K562 (cell line): ENCODE measurements around the gene FBXO44. TPM values are rescaled to one million over a fixed set of nuclear protein-coding genes. Genes with fewer than 3 reads are reported as not detected.
A peak's percentile ranks its signal among the peaks of the same experiment; 100 is the strongest.

Experiments
- ATAC-seq: fragments of 200-7000 bp; cut with Tn5 transposase; 3 replicates; pipeline ENCODE4 v1.9.1; 2020; ENCODE audit warnings: moderate library complexity
- BruUV-seq: library from RNA; stranded (reverse); fragments of 400-500 nt; replicated peaks from 2 replicates; lab custom pipeline; 2021; lab: Mats Ljungman, UMichigan
- CTCF ChIA-PET: fragments of 300-600 bp; formaldehyde crosslinking; extraction: SDS; loops from one replicate; lab custom pipeline; 2021; ENCODE audit warnings: low intra/inter-chr PET ratio; lab: Yijun Ruan, JAX
- POLR2A ChIA-PET: fragments of 300-600, 350-650 bp; sonication (Branson Sonifier 250); formaldehyde crosslinking; extraction: SDS; loops from one replicate; lab custom pipeline; 2021; ENCODE audit warnings: antibody characterized with exemption, inconsistent platforms; lab: Yijun Ruan, JAX
- DNase-seq, 4 experiments: peaks; one replicate each; pipeline versions ENCODE4 v3.0.0 to v3.0.0-alpha.2; 2011 to 2018; ENCODE audit warnings: low spot score in 3 of 4, mixed read lengths in 3 of 4; ENCODE audit errors: extremely low read depth in 1 of 4
- FAIRE-seq: peaks from 2 replicates; lab custom pipeline; 2011; peaks lifted over from hg19 to GRCh38; lab: Jason Lieb, UNC
- H2AFZ ChIP-seq: 2 replicates; pipeline ENCODE4 v1.6.0; 2011; ENCODE audit warnings: low read depth, low read length, control low read depth, inconsistent platforms
- H3K27ac ChIP-seq: fragments of 200-600 bp; 3 replicates; pipeline ENCODE4 v1.8.0; 2011; ENCODE audit warnings: low read depth, mild to moderate bottlenecking, control low read depth, inconsistent platforms, low read length, moderate library complexity, mixed read lengths; ENCODE audit errors: extremely low read depth
- H3K27me3 ChIP-seq, 2 experiments: fragments of 300-600 bp in 1 of 2; 2 replicates in 1 of 2; 3 replicates in 1 of 2; pipeline versions ENCODE4 v1.6.0 to v1.8.0; 2011; ENCODE audit warnings: inconsistent platforms in 2 of 2, low read length in 2 of 2, mild to moderate bottlenecking in 1 of 2, mixed read lengths in 1 of 2, moderate library complexity in 1 of 2; ENCODE audit not compliant: control insufficient read depth in 2 of 2, insufficient read depth in 2 of 2
- H3K36me3 ChIP-seq: fragments of 300-600 bp; 3 replicates; pipeline ENCODE4 v1.8.0; 2011; ENCODE audit warnings: mild to moderate bottlenecking, low read length, inconsistent platforms; ENCODE audit not compliant: control insufficient read depth, insufficient read depth
- H3K4me1 ChIP-seq, 2 experiments: fragments of 200-600 bp in 1 of 2; replicated peaks in 1 of 2; 2 replicates in 1 of 2; 3 replicates in 1 of 2; pipeline versions ENCODE4 v1.5.1 to v1.8.0; 2011; ENCODE audit warnings: inconsistent platforms in 2 of 2, low read length in 2 of 2, mild to moderate bottlenecking in 1 of 2, mixed read lengths in 1 of 2, moderate library complexity in 1 of 2; ENCODE audit not compliant: control insufficient read depth in 2 of 2, insufficient read depth in 2 of 2
- H3K4me2 ChIP-seq: 2 replicates; pipeline ENCODE4 v1.6.1; 2011; ENCODE audit warnings: low read length, control low read depth, inconsistent platforms, mixed read lengths; ENCODE audit not compliant: insufficient read depth
- H3K4me3 ChIP-seq: fragments of 200-600 bp; sonication (generic), shearing (Covaris generic); 2 replicates; pipeline ENCODE4 v1.5.1; 2016; ENCODE audit warnings: control low read depth, inconsistent platforms
- H3K79me2 ChIP-seq: fragments of 200-600 bp; 3 replicates; pipeline ENCODE4 v1.8.0; 2011; ENCODE audit warnings: low read length, inconsistent platforms; ENCODE audit not compliant: control insufficient read depth, insufficient read depth
- H3K9ac ChIP-seq, 2 experiments: 2 replicates each; pipeline versions ENCODE4 v1.6.0 to v1.6.1; 2011; ENCODE audit warnings: low read depth in 2 of 2, low read length in 2 of 2, control low read depth in 1 of 2, inconsistent platforms in 1 of 2, mild to moderate bottlenecking in 1 of 2, mixed read lengths in 1 of 2; ENCODE audit not compliant: insufficient read depth in 1 of 2
- H3K9me1 ChIP-seq: one replicate; pipeline ENCODE4 v1.6.0; 2011; ENCODE audit warnings: inconsistent platforms, mild to moderate bottlenecking, low read length, moderate library complexity; ENCODE audit not compliant: control insufficient read depth, insufficient read depth
- H3K9me3 ChIP-seq: replicated peaks from 2 replicates; pipeline ENCODE4 v1.5.1; 2011; ENCODE audit warnings: low read depth, low read length, inconsistent platforms; ENCODE audit not compliant: control insufficient read depth, insufficient read depth
- H4K20me1 ChIP-seq: replicated peaks from 2 replicates; pipeline ENCODE4 v1.6.1; 2011; ENCODE audit warnings: low read length, inconsistent platforms, mixed read lengths; ENCODE audit not compliant: control insufficient read depth, insufficient read depth
- EZH2 ChIP-seq: IDR thresholded peaks from 2 replicates; pipeline ENCODE4 v1.6.1; 2012; ENCODE audit warnings: low read depth, mild to moderate bottlenecking, inconsistent platforms, low read length, borderline replicate concordance
- MAZ ChIP-seq, 2 experiments: fragments of 450-650 bp in 1 of 2; sonication (generic) in 1 of 2; formaldehyde crosslinking; IDR thresholded peaks in 1 of 2; conservative IDR thresholded peaks in 1 of 2; 2 replicates each; pipeline versions ENCODE4 v1.4.0 to v1.5.0; 2020; ENCODE audit warnings: mild to moderate bottlenecking in 1 of 2, missing genetic modification reagents in 1 of 2
- NCOA1 ChIP-seq: fragments of 450-650 bp; IDR thresholded peaks from 2 replicates; pipeline ENCODE4 v1.6.1; 2016; ENCODE audit warnings: low read depth
- NCOA2 ChIP-seq, 2 experiments: fragments of 450-650 bp; IDR thresholded peaks; 2 replicates each; pipeline ENCODE4 v1.6.1; 2018; ENCODE audit warnings: mild to moderate bottlenecking in 2 of 2, moderate library complexity in 1 of 2; ENCODE audit not compliant: partially characterized antibody in 2 of 2
- NFRKB ChIP-seq: fragments of 450-650 bp; IDR thresholded peaks from 2 replicates; pipeline ENCODE4 v1.6.1; 2016; ENCODE audit warnings: low read depth
- NFXL1 ChIP-seq: fragments of 450-650 bp; formaldehyde crosslinking; IDR thresholded peaks from 2 replicates; pipeline ENCODE4 v1.4.0; 2021; ENCODE audit warnings: mild to moderate bottlenecking
- PURB ChIP-seq: sonication (generic); formaldehyde crosslinking; IDR thresholded peaks from 2 replicates; pipeline ENCODE4 v1.9.0; 2021; ENCODE audit warnings: low read depth, mild to moderate bottlenecking, missing genetic modification reagents
- SMARCA4 ChIP-seq: fragments of 450-650 bp; IDR thresholded peaks from 2 replicates; pipeline ENCODE4 v1.6.1; 2016
- TARDBP ChIP-seq: fragments of 450-650 bp; IDR thresholded peaks from 2 replicates; pipeline ENCODE4 v1.6.1; 2016
- TBL1XR1 ChIP-seq, 2 experiments: IDR thresholded peaks; 2 replicates each; pipeline ENCODE4 v1.6.1; 2012; ENCODE audit warnings: improper control_type of control experiment in 2 of 2, low read length in 2 of 2, mild to moderate bottlenecking in 1 of 2
- ZNF224 ChIP-seq: sonication (generic); formaldehyde crosslinking; IDR thresholded peaks from 2 replicates; pipeline ENCODE4 v1.8.0; 2022; ENCODE audit warnings: mild to moderate bottlenecking, missing genetic modification reagents
- ZNF644 ChIP-seq: fragments of 200-800 bp; sonication (Bioruptor generic); IDR thresholded peaks from 2 replicates; pipeline ENCODE4 v1.6.1; 2016; ENCODE audit warnings: low read depth, missing genetic modification characterization, missing compliant biosample characterization
- WGBS: fragments of 100-300 bp; shearing (Covaris generic); methylation state at CpG from one replicate; pipeline ENCODE4 v1.1.6; 2016; ENCODE audit warnings: low coverage, mixed read lengths; ENCODE audit not compliant: insufficient coverage; ENCODE audit errors: missing lambda C conversion rate; 5-methylcytosine and 5-hydroxymethylcytosine counted together
- in situ Hi-C: fragments of 300-500 bp; cut with MboI; formaldehyde crosslinking; loops from 4 replicates; pipeline ENCODE4 v1.15.0; 2018; ENCODE audit warnings: inconsistent platforms, mixed read lengths
- intact Hi-C: fragments of 100-400 bp; cut with micrococcal nuclease; formaldehyde crosslinking; loops from 2 replicates; pipeline ENCODE4 v1.14.2; 2022
- polyA plus RNA-seq, 8 experiments: library from polyadenylated mRNA; depleted of rRNA in 4 of 8; stranded (reverse) in 5 of 8; unstranded in 3 of 8; fragments of >200 nt; fragmentation: Nextera tagmentation in 2 of 8; fragmentation: Illumina TruSeq in 1 of 8; extraction: Ambion mirVana in 2 of 8; extraction: Trizol in 1 of 8; gene quantifications; 2 replicates each; pipeline versions ENCODE4 v1.2.1 to v1.2.3, GENCODE V29; 2011 to 2014; ENCODE audit warnings: inconsistent platforms in 1 of 8, missing spikeins in 1 of 8
- total RNA-seq, 7 experiments: library from RNA; depleted of rRNA in 6 of 7; stranded (reverse); fragments of >200 nt in 6 of 7; fragmentation: Illumina TruSeq in 2 of 7; extraction: Trizol in 2 of 7; gene quantifications; 2 replicates each; pipeline versions ENCODE4 v1.2.1 to v1.2.3, GENCODE V29; 2011 to 2021; ENCODE audit warnings: low replicate concordance in 1 of 7
- TF ChIP-seq, protein P1 (sequence below): fragments of 450-650 bp; formaldehyde crosslinking; IDR thresholded peaks from 2 replicates; pipeline ENCODE4 v1.4.0; 2022; ENCODE audit warnings: missing genetic modification characterization
- TF ChIP-seq, protein P2 (sequence below), 2 experiments: fragments of 450-650 bp; conservative IDR thresholded peaks; 2 replicates each; pipeline ENCODE4 v1.6.1; 2017; ENCODE audit warnings: mild to moderate bottlenecking in 2 of 2, moderate library complexity in 2 of 2
- TF ChIP-seq, protein P3 (sequence below), 3 experiments: fragments of 200-800 bp in 1 of 3; fragments of 250-450 bp in 1 of 3; fragments of 450-650 bp in 1 of 3; sonication (Bioruptor Pico) in 1 of 3; sonication (Bioruptor generic) in 1 of 3; formaldehyde crosslinking in 1 of 3; IDR thresholded peaks; 2 replicates each; pipeline versions ENCODE4 v1.6.1 to v1.8.0; 2016 to 2022; ENCODE audit warnings: mild to moderate bottlenecking in 2 of 3, missing genetic modification characterization in 2 of 3, missing compliant biosample characterization in 1 of 3, moderate library complexity in 1 of 3

The FBXO44 gene
- total and polyA plus RNA-seq, 9 of the 15 experiments (the other 6 are each of a cell fraction or from before 2014, with no cell fraction given) = 0.69 to 20.9 (median 6.7) TPM

DNA sequence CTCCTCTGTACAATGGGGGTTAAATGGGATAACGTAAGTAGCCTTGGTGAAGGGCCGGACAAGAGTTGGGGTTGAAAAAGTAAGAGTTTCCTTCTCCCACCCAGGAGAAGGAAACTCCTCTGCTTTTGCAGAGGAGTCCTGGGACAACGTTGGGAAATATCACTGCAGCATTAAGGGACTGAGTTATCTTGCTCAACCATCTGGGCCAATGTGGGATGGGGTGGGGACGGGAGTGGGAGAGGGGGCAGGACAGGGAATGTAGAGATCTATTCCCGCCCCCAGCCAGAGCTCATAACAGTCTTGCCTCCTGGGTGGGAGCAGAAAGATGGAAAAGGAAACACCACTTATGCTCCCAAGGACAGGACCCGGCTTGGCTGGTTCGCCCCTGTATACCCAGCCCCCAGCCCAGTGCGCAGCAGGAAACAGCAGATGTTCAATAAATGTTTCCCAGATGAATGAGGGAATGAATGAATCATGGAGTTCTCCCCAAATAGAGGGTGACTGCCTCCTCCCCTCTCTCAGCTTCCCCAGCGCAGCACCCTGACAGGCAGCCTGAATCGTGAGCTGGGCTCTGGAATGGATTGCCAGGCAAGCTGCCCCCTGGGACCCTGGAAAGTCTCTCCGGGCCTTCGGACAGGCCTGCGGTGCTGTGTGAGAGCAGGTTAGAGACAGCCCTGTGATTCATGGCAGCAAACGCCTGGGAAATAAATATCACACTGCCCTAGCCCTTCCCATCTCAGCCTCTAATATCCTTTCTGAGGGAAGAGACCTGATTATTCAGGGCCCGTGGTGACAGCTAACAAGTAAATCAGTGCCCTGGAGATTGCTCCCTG lies 25.3 kb upstream of the FBXO44 start:
- Histone ChIP-seq H3K9me1 (peaks cover 3% of the 10 kb centered on the region), H3K4me1 (no peaks in the 10 kb centered on the region), H4K20me1 (no peaks in the 10 kb centered on the region; the same call in 1 of the 2 replicates), H3K27ac (no peak overlapping the region), H3K9ac (peak overlapping the region in 1 of 2 experiments; percentile 14; a peak in 1 of 4 replicates), H3K4me2 (no peak overlapping the region), H3K79me2 (no peaks in the 10 kb centered on the region), H2AFZ (no peak overlapping the region), H3K36me3 (no peaks in the 10 kb centered on the region), H3K9me3 (no peaks in the 10 kb centered on the region), H3K4me3 (no peak overlapping the region), H3K27me3 (peaks cover 38 to 71% of the 10 kb centered on the region in 2 experiments)
- 2% methylated on average over 15 of the region's 15 CpGs for WGBS
- in situ Hi-C loops (no loop called here), intact Hi-C loops (no loop called here)
- ChIA-PET POLR2A (interaction anchor here (0.6 kb wide), 2 partner anchors 134 to 440 kb away, joined by 3 read pairs; no protein-coding TSS in a partner anchor), CTCF (no interaction called here)
- no TSS peak for BruUV-seq
- ATAC-seq = no peak
- no peak for DNase-seq
- no peak for FAIRE-seq
- TF ChIP-seq, protein P1, sequence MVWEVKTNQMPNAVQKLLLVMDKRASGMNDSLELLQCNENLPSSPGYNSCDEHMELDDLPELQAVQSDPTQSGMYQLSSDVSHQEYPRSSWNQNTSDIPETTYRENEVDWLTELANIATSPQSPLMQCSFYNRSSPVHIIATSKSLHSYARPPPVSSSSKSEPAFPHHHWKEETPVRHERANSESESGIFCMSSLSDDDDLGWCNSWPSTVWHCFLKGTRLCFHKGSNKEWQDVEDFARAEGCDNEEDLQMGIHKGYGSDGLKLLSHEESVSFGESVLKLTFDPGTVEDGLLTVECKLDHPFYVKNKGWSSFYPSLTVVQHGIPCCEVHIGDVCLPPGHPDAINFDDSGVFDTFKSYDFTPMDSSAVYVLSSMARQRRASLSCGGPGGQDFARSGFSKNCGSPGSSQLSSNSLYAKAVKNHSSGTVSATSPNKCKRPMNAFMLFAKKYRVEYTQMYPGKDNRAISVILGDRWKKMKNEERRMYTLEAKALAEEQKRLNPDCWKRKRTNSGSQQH (CRISPR knock-in tag) = no peak
- TF ChIP-seq EZH2 (no peak), TBL1XR1 (IDR thresholded peaks at IDR 0.05; ENCODE audit: low read length in 2 of 2) (no peak), NFXL1 (CRISPR knock-in tag) (no peak), TARDBP (no peak), NCOA2 (IDR thresholded peaks at IDR 0.05; ENCODE audit: partially characterized antibody in 2 of 2) (no peak), NFRKB (no peak), SMARCA4 (no peak), NCOA1 (no peak), ZNF224 (CRISPR knock-in tag) (no peak), MAZ (CRISPR knock-in tag; conservative IDR thresholded peaks at IDR 0.05 in 1 of 2, IDR thresholded peaks at IDR 0.05 in 1 of 2) (no peak), PURB (no peak), ZNF644 (tag) (no peak)
- TF ChIP-seq, protein P2, sequence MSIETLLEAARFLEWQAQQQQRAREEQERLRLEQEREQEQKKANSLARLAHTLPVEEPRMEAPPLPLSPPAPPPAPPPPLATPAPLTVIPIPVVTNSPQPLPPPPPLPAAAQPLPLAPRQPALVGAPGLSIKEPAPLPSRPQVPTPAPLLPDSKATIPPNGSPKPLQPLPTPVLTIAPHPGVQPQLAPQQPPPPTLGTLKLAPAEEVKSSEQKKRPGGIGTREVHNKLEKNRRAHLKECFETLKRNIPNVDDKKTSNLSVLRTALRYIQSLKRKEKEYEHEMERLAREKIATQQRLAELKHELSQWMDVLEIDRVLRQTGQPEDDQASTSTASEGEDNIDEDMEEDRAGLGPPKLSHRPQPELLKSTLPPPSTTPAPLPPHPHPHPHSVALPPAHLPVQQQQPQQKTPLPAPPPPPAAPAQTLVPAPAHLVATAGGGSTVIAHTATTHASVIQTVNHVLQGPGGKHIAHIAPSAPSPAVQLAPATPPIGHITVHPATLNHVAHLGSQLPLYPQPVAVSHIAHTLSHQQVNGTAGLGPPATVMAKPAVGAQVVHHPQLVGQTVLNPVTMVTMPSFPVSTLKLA (conservative IDR thresholded peaks at IDR 0.05) = no peak
- TF ChIP-seq, protein P3, sequence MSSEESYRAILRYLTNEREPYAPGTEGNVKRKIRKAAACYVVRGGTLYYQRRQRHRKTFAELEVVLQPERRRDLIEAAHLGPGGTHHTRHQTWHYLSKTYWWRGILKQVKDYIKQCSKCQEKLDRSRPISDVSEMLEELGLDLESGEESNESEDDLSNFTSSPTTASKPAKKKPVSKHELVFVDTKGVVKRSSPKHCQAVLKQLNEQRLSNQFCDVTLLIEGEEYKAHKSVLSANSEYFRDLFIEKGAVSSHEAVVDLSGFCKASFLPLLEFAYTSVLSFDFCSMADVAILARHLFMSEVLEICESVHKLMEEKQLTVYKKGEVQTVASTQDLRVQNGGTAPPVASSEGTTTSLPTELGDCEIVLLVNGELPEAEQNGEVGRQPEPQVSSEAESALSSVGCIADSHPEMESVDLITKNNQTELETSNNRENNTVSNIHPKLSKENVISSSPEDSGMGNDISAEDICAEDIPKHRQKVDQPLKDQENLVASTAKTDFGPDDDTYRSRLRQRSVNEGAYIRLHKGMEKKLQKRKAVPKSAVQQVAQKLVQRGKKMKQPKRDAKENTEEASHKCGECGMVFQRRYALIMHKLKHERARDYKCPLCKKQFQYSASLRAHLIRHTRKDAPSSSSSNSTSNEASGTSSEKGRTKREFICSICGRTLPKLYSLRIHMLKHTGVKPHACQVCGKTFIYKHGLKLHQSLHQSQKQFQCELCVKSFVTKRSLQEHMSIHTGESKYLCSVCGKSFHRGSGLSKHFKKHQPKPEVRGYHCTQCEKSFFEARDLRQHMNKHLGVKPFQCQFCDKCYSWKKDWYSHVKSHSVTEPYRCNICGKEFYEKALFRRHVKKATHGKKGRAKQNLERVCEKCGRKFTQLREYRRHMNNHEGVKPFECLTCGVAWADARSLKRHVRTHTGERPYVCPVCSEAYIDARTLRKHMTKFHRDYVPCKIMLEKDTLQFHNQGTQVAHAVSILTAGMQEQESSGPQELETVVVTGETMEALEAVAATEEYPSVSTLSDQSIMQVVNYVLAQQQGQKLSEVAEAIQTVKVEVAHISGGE (CRISPR knock-in tag; IDR thresholded peaks at IDR 0.05) = no peak
